SU-DHL-6 (cell line): ENCODE measurements around the gene GAREM2.
A peak's percentile ranks its signal among the peaks of the same experiment; 100 is the strongest.

Source experiments
- H2AFZ ChIP-seq: fragments of 200-600 bp; sonication (generic); 2 replicates; pipeline ENCODE4 v1.6.1; 2014; ENCODE audit warnings: low read depth, mild to moderate bottlenecking, moderate library complexity, mixed read lengths, antibody characterized with exemption, low read length; ENCODE audit not compliant: severe bottlenecking
- H3F3A ChIP-seq: fragments of 200-600 bp; shearing (Covaris generic); 2 replicates; pipeline ENCODE4 v1.6.0; 2016; ENCODE audit warnings: antibody characterized with exemption, mild to moderate bottlenecking; ENCODE audit not compliant: insufficient read depth
- H3K27ac ChIP-seq: fragments of 200-600 bp; sonication (generic); 2 replicates; pipeline ENCODE4 v1.5.1; 2016; ENCODE audit warnings: low read depth, mild to moderate bottlenecking, low read length, moderate library complexity, mixed read lengths
- H3K27me3 ChIP-seq: fragments of 200-600 bp; sonication (generic), shearing (Covaris generic); 2 replicates; pipeline ENCODE4 v1.6.0; 2014; ENCODE audit warnings: mild to moderate bottlenecking, low read length
- H3K36me3 ChIP-seq: fragments of 200-600 bp; sonication (generic); 2 replicates; pipeline ENCODE4 v1.6.1; 2014; ENCODE audit warnings: mild to moderate bottlenecking, low read length, mixed read lengths
- H3K4me2 ChIP-seq: fragments of 300-600, 200-600 bp; shearing (Covaris generic), sonication (generic); 2 replicates; pipeline ENCODE4 v1.6.0; 2014; ENCODE audit warnings: low read length, low read depth, mild to moderate bottlenecking; ENCODE audit not compliant: poor library complexity, severe bottlenecking
- H3K4me3 ChIP-seq: fragments of 200-600 bp; sonication (generic); 2 replicates; pipeline ENCODE4 v1.5.1; 2014; ENCODE audit warnings: antibody characterized with exemption, low read length, mild to moderate bottlenecking, mixed read lengths; ENCODE audit not compliant: insufficient read depth, poor library complexity, severe bottlenecking
- H3K79me2 ChIP-seq: fragments of 200-600 bp; sonication (generic); 2 replicates; pipeline ENCODE4 v1.6.1; 2014; ENCODE audit warnings: mild to moderate bottlenecking, low read length, moderate library complexity; ENCODE audit not compliant: insufficient read depth
- H3K9ac ChIP-seq: fragments of 200-600 bp; sonication (generic); 2 replicates; pipeline ENCODE4 v1.7.0; 2014; ENCODE audit warnings: mild to moderate bottlenecking, low read length
- H3K9me2 ChIP-seq: fragments of 200-600 bp; sonication (generic); replicated peaks from 2 replicates; pipeline ENCODE4 v1.6.1; 2014; ENCODE audit warnings: low read length; ENCODE audit not compliant: insufficient read depth
- H3K9me3 ChIP-seq: fragments of 200-600 bp; sonication (generic); 2 replicates; pipeline ENCODE4 v1.6.1; 2014; ENCODE audit warnings: low read length, mixed read lengths; ENCODE audit not compliant: insufficient read depth
- H4K20me1 ChIP-seq: fragments of 200-600 bp; sonication (generic); 2 replicates; pipeline ENCODE4 v1.6.1; 2014; ENCODE audit warnings: low read depth, mild to moderate bottlenecking, antibody characterized with exemption, low read length, moderate library complexity, mixed read lengths
- CTCF ChIP-seq: fragments of 200-600 bp; sonication (generic); IDR thresholded peaks from one replicate; pipeline ENCODE4 v1.5.1; 2017; ENCODE audit warnings: antibody characterized with exemption, mild to moderate bottlenecking, low read length, moderate library complexity; ENCODE audit not compliant: insufficient read depth, poor library complexity, severe bottlenecking
- EZH2phosphoT487 ChIP-seq: fragments of 200-600 bp; sonication (generic), shearing (Covaris generic); conservative IDR thresholded peaks from 2 replicates; pipeline ENCODE4 v1.6.1; 2018; ENCODE audit warnings: mild to moderate bottlenecking, antibody characterized with exemption, low read length, moderate library complexity, mixed read lengths

Gene GAREM2

GRCh38 chr2:26170795-26171194 is 2.1 kb upstream of the GAREM2 start:
- no peaks in the 10 kb centered on the region for H3K27me3 ChIP-seq
- no peak for TF ChIP-seq EZH2phosphoT487
- no peak for TF ChIP-seq CTCF

GRCh38 chr2:26172189-26172870 is 558 bp upstream of the GAREM2 start:
- peak overlapping the region; percentile 31 for H3K4me2 ChIP-seq

More at GRCh38 chr2:26170795-26171194, 2.1 kb upstream of the GAREM2 start:
- H2AFZ ChIP-seq = no peak overlapping the region
- H3K4me2 ChIP-seq = no peak overlapping the region
- H4K20me1 ChIP-seq = no peaks in the 10 kb centered on the region
- H3K4me3 ChIP-seq = no peak overlapping the region
- H3K36me3 ChIP-seq = no peaks in the 10 kb centered on the region
- H3K27ac ChIP-seq = no peak overlapping the region
- no peaks in the 10 kb centered on the region for H3K9me3 ChIP-seq
- no peaks in the 10 kb centered on the region for H3K9me2 ChIP-seq
- no peak overlapping the region for H3K9ac ChIP-seq
- H3F3A ChIP-seq = no peaks in the 10 kb centered on the region
- H3K79me2 ChIP-seq = no peaks in the 10 kb centered on the region

DNA sequence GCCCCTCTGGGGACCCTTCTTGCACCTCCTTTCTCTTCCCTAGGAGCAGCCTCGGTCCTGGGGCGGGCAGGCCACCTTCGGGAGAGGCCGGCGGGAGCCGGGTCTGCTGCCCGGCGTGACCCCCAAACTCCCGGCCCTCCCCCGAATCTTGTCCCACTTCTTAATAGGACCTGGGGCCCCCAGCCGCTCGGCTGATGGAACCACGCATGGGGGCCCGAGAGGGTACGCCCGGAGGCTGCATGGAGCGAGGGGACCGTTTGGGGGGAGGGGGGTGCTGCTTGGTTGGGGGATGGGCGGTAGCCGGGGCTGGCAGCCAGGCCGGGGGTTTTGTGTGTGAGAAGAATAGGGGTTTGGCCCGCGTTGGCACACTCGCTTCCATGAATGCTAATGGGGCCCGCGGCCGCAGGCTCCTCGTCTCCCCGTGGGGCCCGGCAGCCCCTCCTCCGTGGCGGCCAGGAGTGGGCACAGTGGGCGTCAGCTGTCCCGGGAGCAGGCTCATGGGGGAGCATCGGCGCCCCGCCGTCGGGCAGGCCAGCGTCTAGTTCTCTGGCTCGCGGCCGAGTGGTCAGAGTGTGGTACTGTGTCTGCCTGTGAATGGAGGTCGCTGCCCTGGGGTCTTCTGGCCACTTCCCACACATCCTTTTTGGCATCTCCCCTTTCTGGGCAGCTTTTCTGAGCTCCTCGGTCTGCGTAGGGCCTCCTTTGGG is 1.0 kb downstream of the GAREM2 start:
- no peak for TF ChIP-seq CTCF
- no peak for TF ChIP-seq EZH2phosphoT487
- no peaks in the 10 kb centered on the region for H3K9me2 ChIP-seq
- no peaks in the 10 kb centered on the region for H3K36me3 ChIP-seq
- H3K79me2 ChIP-seq = no peaks in the 10 kb centered on the region
- no peaks in the 10 kb centered on the region for H3K9me3 ChIP-seq
- H3K27me3 ChIP-seq = no peaks in the 10 kb centered on the region
- H3F3A ChIP-seq = no peaks in the 10 kb centered on the region
- H4K20me1 ChIP-seq = no peaks in the 10 kb centered on the region
- no peak overlapping the region for H2AFZ ChIP-seq
- H3K4me2 ChIP-seq = no peak overlapping the region
- H3K27ac ChIP-seq = no peak overlapping the region
- H3K4me3 ChIP-seq = no peak overlapping the region
- H3K9ac ChIP-seq = no peak overlapping the region

More at GRCh38 chr2:26172189-26172870, 558 bp upstream of the GAREM2 start:
- Histone ChIP-seq H3K27me3 (no peaks in the 10 kb centered on the region), H2AFZ (no peak overlapping the region), H3K9me2 (no peaks in the 10 kb centered on the region), H3K4me3 (no peak overlapping the region), H3K27ac (no peak overlapping the region), H3F3A (no peaks in the 10 kb centered on the region), H3K9me3 (no peaks in the 10 kb centered on the region), H4K20me1 (no peaks in the 10 kb centered on the region), H3K9ac (no peak overlapping the region), H3K79me2 (no peaks in the 10 kb centered on the region), H3K36me3 (no peaks in the 10 kb centered on the region)
- no peak for TF ChIP-seq EZH2phosphoT487
- TF ChIP-seq CTCF = no peak
